ENCODE measurements around the gene PSMD12.

PSMD12 gene

DNA sequence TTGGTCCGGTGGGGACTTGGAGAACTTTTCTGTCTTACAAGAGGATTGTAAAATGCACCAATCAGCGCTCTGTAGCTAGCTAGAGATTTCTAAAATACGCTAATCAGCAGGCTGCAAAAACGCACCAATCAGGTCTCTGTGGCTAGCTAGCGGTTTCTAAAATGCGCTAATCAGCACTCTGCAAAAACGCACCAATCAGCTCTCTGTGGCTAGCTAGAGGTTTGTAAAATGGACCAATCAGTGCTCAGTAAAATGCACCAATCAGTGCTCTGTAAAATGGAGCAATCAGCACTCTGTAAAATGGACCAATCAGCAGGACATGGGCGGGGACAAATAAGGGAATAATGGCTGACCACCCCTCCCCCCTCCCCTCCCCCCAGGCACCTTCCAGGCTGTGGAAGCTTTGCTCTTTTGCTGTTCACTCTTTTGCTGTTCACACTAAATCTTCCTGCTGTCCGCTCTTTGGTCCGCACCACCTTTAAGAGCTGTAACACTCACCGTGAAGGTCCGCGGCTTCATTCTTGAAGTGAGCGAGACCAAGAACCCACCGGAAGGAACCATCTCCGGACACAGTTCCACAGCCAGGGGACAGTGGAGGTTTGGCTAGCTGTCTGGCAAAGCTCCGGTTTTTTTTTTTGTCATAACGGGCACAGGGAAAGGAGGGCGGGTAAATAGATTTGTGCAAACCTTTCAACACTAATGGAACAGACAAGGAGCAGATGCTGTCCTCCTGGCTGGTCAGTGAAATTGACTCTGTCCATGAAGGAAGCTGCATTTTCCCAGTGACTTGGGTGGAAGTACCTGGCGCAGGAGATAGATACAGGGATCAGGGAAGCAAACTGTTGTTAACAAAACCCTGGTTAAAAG, 19.0 kb upstream of the PSMD12 start:
- no peak for DNase-seq

DNA sequence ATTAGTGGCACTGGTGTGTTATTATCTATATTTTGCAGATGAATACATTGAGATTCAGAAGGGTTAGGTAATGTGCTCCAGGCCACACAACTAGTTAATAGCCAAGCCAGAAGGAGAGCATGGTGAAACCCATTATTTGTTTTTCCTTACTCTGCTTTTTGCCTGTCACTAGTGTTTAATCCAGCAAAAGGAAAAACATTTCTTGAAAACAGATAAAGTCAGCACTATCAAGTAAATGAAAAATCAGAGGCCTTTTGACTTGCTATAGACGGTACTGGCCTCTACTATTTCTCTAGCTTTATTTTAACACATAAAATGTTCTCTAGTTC, 15.5 kb upstream of the PSMD12 start:
- no peak for DNase-seq

DNA sequence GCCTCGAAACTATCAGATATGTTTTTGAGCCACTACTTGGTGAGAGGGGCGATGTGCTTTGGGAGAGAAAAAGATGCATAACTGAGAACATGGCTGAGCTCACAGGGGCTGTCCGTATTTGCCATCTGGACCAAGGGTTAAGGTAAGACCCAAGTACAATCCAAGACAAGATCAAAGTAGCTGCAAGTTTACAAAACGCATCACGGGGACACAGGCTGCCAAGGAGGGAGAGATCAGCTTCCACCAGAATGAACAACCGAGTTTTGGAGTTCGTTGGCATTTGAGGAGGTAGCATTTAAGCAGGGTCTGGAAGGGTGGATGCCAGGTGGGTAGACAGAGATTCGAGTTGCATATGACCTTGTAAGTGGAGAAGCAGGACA, 12.9 kb upstream of the PSMD12 start:
- DNase-seq = no peak

DNA sequence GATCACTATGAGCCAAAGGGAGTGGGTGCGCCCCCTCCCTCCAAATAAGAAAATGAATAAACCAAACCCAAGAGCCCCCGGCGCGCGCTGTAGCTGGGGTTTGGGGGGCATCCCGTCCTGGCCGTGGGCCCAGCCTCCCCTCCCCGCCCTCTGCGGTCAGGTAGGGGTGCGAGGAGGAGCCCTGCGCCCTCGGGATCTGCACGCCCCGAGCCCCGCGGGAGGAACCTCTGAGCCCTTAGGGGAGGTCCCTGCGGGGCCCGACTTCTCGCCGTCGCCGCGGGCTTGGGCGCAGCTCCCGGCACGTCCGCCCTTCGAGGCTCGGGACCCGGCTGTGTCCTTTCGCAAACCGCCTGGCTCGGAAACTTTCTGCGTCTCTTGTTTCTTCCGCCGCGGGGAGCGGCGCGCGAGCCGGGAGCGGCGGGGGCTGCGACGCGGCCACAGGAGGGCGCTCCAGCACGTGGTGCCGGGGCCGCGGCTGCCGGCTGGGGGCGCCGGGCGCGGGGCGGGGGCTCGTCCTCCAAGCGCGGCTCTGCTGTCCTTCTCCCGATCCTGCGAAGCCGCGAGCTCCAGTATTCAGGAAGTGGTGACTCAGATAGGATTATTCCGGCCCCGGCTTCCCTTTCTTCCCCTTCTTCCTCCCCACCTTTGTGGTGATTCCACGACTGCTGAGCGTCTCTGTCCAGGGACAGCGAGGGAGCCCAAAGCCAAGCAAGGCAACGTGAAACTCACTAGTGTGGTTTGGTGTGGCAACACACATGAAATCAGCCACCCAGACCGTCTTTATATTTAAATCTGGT, 12.3 kb upstream of the PSMD12 start:
- peak; percentile 56 for DNase-seq

DNA sequence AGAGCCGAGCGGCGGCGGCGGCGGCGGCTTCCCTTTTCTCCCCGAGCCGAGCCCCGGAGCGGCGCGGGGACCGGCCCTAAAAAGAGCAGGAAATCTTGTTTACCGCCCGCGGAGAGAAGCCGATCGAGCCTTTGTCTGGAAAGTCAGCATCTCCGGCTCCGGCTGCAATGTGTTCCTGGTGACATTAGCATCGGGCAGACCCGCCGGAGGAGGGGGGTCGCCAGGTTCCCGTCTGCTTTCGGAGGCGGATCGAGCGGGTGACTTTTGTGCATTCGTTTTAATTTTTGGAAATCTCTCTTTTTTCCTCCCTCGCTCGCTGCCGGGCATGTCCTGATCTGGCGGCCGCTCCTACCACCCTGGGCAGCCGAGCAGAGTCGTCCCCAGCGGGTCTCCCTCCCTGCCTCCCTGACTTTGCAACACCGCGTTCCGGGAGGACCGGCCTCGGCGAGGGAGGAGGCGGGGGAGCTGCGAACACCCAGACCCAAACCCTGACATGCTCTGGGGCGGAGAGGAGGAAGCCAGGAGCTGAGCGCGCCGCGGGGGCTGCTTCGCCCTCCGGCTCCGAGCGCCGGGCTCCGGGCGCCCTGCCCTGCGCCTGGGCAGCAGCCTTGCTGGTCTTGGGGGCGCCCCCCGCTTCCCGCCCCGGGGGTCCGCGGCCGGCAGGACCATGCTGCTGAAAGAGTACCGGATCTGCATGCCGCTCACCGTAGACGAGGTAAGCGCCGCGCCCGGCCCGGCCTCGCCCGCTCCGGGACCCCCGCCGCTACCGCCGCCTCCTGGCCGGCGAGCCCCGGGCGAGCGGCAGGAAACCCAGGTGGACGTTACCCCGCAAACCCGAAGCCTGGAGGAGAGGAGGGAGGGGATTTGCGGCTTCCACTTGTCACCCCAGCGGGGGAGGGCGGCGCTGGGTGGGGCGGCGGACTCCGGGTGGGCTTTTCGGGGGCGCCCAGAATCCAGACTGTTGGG, 11.4 kb upstream of the PSMD12 start:
- DNase-seq = peak; percentile 65

DNA sequence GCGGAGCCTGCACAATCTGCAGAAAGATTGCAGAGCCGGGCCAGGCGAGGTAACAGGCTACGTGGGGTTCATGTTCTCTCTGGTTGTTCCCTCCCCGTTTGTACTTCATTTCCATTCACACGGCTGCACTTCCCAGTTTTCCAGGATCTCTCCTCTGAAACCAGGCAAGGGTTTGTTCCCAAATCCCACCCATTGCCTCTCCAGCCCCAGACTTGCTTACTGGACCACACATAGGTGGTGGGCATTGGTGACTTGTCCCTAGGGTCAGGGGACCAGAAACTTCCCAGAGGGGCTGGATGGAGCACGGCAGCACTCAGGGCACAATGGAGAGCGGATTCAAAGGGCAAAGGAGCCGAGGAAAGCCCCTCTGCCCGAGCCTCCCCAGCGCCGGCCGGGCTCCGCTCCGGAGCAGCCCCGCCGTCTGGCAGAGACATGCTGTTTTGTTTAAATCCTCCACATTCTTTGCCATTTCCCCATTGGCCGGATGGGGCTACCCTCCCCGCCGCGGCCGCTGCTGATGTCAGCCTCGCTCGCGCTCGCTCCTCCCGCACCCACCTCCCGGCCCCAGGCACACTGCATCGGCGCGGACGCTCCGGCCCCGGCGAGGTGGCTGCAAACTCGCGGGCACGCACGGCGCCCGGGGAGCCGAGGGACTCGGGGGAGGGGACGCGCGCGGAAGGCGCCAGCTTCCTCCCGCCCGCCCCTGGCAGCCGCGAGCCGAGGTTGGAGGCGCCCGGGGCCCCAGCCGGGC, 10.5 kb upstream of the PSMD12 start, which contains the start of gene PITPNC1:
Gene PITPNC1, plus strand, starts transcription at position 545 of the 751 bp plus-strand sequence.
- DNase-seq = peak; percentile 65

DNA sequence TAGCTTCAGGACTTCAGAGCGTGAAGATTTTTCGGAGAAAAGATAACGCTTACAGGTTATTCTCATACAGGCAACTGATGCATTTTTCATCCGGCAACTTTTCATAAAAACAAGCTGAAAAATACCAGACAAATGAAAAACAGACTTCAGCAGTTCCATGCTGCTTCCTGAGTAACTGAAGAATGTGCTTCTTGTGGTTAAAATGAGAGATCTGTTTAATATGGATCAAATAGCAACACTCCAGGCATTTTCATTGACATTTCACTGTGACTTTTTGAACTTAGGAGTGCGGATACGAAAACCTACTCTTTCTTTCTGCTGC, 10.0 kb upstream of the PSMD12 start:
- DNase-seq = no peak

DNA sequence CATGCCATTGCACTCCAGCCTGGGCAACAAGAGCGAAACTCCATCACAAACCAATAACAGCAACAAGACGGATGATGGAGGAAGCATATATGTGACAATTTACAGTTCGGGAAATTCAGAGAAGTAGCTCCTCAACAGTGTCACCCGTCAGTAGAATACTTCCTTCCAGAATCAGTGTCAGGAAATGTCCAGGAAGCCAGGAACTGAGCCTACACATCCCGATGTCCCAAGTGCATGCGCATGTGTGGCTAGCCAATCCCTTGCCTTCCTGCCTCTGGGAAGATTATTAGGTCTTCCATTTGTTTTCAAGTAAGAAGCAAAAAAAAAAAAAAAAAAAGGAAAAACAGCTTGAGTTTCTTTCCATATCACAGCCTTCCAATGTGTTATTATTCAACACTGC, 9.3 kb upstream of the PSMD12 start:
- DNase-seq = no peak

DNA sequence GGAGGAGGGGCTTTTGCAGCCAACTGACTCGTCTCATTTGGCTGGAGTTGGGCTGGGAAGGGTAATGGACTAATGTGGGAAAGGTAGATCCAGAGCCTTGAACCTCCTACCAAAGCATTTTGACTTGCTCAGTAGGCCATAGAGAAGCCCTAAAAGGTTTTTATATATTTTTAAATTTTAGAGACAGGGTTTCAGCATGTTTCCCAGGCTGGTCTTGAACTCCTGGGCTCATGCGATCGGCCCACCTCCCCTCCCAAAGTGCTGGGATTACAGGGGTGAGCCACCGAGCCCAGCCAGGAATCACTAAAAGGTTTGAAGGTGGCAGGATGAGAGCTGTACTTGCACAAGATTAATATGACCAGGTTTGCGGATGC, 8.7 kb upstream of the PSMD12 start:
- no peak for DNase-seq

DNA sequence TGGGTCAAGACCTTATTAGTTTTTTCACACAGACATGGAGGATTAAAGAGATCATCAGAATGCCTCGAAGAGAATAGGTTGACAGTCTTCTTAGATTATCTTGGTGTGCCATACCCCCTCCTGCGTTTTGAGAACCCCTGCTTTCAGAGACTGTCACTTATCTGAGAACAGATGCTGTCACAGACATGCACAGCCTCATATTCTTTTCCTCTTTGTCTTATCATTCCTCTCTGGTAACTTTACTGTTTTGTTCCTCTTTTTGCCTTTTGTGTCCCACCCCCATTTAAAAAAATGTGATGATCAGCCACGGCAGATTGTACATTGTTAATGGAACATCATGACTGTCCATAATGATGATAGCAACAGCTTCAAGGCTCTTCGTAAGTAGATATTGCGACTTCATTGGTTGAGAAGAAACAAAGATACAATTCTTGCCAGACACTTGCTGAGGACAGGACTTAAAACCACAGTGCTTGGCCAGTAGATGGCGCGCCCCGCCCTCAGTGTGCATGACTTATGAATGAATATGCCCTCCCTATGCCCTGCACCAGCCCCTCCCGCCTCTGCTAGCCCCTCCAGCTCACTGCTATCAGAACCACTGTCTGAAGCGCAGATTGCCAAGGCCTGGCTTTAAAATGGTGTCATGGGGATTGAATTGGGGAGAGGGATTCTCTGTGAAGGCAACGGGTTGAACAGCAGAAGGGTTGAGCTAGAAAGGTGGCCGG, 8.1 kb upstream of the PSMD12 start:
- DNase-seq = peak; percentile 62

DNA sequence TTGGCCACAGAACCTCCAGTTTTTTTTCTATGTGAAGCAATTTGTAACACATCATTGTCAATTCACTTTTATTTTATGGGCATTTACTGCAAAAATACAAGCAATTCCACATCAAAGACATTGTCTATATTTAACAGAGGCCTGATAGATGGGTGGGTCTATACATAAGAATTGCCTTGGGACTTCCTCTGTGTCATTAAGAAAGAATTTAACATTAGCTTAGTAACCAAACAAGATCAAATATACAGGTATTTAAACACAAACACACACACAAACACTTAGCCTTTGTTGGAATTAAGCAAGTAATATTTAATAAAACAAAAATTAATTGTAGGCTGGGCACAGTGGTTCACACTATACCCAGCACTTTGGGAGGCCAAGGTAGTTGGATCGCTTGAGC, 6.4 kb upstream of the PSMD12 start:
- DNase-seq = no peak

DNA sequence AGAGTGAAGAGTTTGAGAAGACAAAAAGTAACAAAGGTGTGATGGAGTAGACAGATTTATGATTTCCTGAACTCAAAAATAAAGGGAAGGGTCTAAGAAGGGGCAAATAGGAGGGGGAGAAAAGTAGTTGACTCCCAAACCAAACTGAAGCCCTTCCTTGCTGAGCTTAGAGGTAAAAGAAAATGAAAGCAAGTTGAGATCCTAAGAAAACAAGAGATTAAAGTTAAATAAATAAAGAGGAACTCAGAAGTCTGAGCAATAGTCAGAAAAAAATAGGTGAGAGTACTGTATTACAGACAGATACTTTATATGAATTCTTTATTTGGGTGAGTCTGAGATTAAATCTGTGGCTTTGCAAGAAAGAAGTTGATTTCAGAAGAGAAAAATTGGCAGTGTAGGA, 3.3 kb upstream of the PSMD12 start:
- DNase-seq = no peak

DNA sequence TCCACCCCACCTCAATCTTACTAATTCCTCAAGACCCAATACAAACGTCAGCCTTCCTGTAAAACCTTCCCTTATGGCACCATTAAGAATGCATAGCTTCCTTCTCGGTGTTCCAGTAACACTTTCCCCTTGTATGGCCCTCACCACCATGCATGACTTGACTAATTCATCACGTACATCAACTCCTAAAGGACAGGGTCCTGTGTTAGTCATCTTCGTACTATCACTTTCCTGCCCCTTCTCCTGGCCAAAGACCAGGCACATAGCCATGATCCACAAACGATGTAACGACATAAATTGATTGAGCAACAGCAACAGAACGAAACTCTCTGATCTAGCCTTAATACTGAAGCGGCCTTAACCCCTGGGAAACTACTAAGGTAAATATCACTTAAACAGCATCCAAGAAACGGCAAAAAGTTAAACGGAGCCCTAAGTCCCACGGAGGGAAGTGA, 612 bp downstream of the PSMD12 start:
- no peak for DNase-seq

DNA sequence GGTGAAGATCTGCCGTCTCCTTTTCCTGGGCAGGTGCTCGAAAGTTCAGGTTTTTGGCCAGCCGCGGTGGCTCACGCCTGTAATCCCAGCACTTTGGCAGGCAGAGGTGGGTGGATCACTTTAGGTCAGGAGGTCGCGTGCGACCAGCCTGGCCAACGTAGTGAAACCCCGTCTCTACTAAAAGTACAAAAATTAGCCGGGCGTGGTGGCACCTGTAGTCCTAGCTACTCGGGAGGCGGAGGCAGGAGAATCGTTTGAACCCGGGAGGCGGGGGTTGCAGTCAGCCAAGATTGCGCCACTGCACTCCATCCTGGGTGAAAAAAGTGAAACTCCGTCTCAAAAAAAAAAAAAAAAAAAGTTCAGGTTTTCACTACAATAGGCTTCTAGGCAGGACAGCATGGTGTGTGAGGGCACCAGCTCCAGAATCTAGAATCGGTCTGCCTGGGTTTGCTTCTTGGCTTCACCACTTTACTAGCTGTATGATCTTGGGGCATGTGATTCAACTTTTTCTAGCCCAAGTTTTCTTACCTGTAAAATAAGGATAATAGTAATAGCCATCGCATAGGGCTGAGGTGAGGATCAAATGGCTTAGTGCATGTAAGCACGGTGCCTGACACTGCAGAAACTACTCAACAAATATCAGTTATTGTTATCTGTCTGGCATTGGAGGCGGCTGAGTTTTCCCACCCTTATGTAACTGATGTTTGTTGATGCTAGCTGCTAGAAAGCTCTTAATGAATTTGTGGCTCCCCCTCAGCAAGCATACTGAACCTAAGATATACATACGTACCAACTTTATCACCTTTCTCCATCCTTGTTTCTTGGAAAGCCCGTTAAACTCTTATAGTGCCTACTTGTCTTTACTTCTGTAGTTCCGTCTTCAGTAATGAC, 1.3 kb downstream of the PSMD12 start:
- no peak for DNase-seq

DNA sequence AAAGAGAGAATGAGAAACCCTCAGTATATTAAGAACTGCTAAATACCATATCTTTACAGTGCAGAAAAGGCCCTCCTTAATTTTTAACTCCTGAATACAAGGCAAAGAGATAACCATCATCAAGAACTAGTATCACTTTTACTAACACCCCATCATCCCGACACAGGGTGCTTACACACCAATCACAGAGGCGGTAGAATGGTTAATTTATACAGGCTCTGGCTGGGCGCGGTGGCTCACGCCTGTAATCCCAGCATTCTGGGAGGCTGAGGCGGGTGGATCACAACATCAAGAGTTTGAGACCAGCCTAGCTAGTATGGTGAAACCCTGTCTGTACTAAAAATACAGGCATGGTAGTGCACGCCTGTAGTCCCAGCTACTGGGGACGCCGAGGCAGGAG, 4.2 kb downstream of the PSMD12 start:
- no peak for DNase-seq

DNA sequence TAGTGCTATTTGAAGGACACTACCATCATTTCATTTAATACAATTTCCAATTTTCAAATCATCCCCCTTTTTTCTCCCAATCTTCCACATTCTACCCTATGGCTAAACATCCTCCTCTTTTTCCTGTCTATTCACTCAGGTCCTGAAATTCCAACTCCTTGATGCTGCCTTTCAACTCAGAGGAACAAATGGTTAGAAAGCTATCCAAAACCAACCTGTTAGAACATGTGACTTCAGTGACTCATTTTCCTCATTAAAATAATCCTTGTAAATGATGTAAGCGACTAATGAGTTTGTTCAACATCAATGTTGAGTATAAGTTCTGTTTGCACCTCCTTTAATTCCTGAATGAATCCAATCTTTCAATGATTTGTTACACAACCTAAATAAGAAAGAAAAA, 5.5 kb downstream of the PSMD12 start:
- DNase-seq = no peak

DNA sequence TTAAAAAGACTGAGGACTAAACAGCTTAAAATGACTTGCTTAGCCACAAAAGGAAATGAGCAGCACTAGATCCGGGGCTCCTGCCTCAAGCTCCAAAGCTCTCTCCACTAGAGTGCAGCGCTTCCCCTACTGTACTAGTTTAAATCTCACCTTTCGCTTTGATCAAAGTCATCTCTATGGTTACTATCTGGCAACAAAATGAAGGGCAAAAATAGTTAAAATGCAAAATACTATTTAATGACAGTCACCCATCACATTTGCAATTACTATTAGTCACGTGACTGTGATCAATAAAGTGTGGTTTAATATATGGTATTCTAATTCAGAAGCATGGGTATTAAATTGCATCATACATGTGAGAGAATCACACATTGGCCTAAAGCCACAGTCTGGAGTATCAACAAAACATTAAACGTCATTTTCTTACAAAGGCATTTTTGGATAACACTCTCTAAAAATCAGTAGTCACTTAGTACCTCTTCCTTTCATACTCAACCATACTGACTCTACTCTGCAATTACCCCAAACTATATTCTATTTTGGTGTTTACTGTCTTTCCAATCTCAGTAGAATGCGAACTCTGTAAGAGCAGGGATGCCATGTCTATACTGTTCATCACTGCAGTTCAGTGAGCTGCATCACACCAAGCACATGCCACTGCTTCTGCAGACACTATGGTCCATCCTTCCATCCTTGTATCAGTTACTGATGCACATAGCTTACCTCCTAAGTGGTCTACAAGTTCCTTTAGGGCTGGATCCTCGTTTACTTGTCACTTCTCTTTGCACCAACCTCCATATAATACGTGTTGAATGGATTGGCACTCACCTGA, 6.2 kb downstream of the PSMD12 start:
- no peak for DNase-seq

DNA sequence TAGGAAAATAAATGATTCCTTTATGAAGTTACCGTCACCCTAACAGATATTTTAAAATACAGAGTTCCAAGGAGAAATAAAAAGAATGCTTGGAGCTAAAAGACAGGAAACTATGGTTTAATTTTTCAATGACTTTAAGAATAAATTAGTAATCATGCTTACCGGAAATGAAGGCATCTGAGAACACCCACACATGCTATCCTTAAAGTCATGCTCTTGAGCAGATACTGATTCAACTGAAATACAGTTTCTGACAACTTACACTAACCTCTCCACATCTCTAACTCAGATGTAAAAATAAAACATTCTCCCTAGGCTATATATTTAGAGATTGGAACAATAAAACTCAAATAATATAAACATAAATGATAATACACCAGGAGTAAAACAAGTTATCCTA, 7.8 kb downstream of the PSMD12 start:
- DNase-seq = no peak

DNA sequence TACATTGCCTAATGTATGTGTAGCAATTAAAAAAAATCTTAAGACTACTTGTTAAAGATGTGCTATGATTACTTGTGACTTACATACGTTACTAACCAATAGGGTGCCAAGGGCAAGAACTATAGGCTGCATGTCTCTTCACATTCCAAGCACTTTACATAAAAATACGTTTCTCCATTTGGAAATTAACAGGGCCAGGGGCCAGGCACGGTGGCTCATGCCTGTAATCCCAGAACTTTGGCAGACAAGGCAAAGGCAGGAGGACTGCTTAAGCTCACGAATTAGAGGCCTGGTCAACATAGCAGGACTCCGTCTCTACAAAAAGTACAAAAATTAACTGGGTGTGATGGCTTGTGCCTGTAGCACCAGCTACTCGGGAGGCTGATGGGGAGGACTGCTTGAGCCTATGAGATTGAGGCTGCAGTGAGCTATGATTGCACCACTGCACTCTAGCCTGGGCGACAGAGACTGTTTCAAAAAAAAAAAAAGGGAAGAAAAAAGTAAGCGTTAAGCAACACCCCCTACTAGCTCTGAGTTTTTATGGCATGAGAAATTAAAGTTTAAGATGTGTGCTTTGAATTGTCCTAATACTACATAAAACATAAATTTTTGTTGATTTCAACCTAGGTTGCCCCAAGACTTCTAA, 12.3 kb downstream of the PSMD12 start:
- no peak for DNase-seq
